ENCODE measurements around the gene RPL36AL. TPM values are rescaled to one million over a fixed set of nuclear protein-coding genes. Genes with fewer than 3 reads are reported as not detected.
A peak's percentile ranks its signal among the peaks of the same experiment; 100 is the strongest.

RPL36AL gene
- total RNA-seq, 1 experiment from 2014 or later, result 181 TPM

GRCh38 chr14:49598189-49598484, 22.3 kb downstream of the RPL36AL start:
- Mint-ChIP-seq H3K36me3 (ENCODE audit: insufficient read depth, unreplicated experiment) (peaks cover 27% of the 10 kb centered on the region), H3K27ac (ENCODE audit: unreplicated experiment) (peak overlapping the region; percentile 97), H3K9me3 (ENCODE audit: unreplicated experiment) (no peaks in the 10 kb centered on the region), H3K4me3 (ENCODE audit: unreplicated experiment) (peak overlapping the region; percentile 97), H3K4me1 (ENCODE audit: low read depth, unreplicated experiment) (peaks cover 25% of the 10 kb centered on the region), H3K27me3 (ENCODE audit: insufficient read depth, unreplicated experiment) (no peaks in the 10 kb centered on the region)
- no peak for TF ChIP-seq CTCF (IDR thresholded peaks at IDR 0.05; ENCODE audit: insufficient read depth in 1 of 2, low read depth in 1 of 2, low read length in 1 of 2, severe bottlenecking in 1 of 2, unreplicated experiment in 1 of 2)
- H3K9me3 ChIP-seq, result no peaks in the 10 kb centered on the region
- H3K4me1 ChIP-seq, result peaks cover 24% of the 10 kb centered on the region
- no TSS peak for BruUV-seq (replicated peaks)
- peak overlapping the region; percentile 78 for H3K4me3 ChIP-seq (ENCODE audit: low read depth, low read length)
- H3K36me3 ChIP-seq (ENCODE audit: control insufficient read depth, insufficient read depth, low read length), result no peaks in the 10 kb centered on the region
- no peaks in the 10 kb centered on the region for H3K27me3 ChIP-seq (replicated peaks; ENCODE audit: control insufficient read depth, insufficient read depth, low read length)
- ChIA-PET CTCF (interaction anchor here (1.0 kb wide), 1 partner anchor 137 kb away, joined by 3 read pairs; no protein-coding TSS in a partner anchor), POLR2A (interaction anchor here (1.0 to 1.8 kb wide), 3 partner anchors 12 to 22 kb away, joined by 4 to 12 read pairs (median 9); partner anchors contain the start of genes MGAT2, RPL36AL and RPS29)
- intact Hi-C loops (cut with micrococcal nuclease; ENCODE audit: unreplicated experiment), result loop anchor here (1.0 kb wide), 2 partner anchors 12 to 22 kb away; partner anchors contain the start of genes MGAT2, RPL36AL and RPS29
- DNase-seq, result no peak

GRCh38 chr14:49594347-49595091, 25.9 kb downstream of the RPL36AL start:
- DNase-seq, result peak; percentile 29 to 69
- no TSS peak for BruUV-seq (replicated peaks)
- ChIA-PET POLR2A (interaction anchor here (1.8 to 2.2 kb wide), 2 partner anchors 8 to 26 kb away, joined by 11 to 13 read pairs; partner anchors contain the start of genes MGAT2, RPL36AL and RPS29), CTCF (interaction anchor here (0.7 to 1.3 kb wide), 2 partner anchors 129 to 133 kb away, joined by 3 to 5 read pairs; no protein-coding TSS in a partner anchor)
- H3K4me3 Mint-ChIP-seq (ENCODE audit: unreplicated experiment), result no peak overlapping the region
- Histone ChIP-seq H3K27me3 (replicated peaks; ENCODE audit: control insufficient read depth, insufficient read depth, low read length) (no peaks in the 10 kb centered on the region), H3K9me3 (no peaks in the 10 kb centered on the region), H3K4me3 (ENCODE audit: low read depth, low read length) (no peak overlapping the region), H3K36me3 (ENCODE audit: control insufficient read depth, insufficient read depth, low read length) (no peaks in the 10 kb centered on the region), H3K4me1 (peaks cover 24% of the 10 kb centered on the region)
- no peaks in the 10 kb centered on the region for H3K9me3 Mint-ChIP-seq (ENCODE audit: unreplicated experiment)
- no peak for TF ChIP-seq CTCF (IDR thresholded peaks at IDR 0.05; ENCODE audit: insufficient read depth in 1 of 2, low read depth in 1 of 2, low read length in 1 of 2, severe bottlenecking in 1 of 2, unreplicated experiment in 1 of 2)
- H3K27ac Mint-ChIP-seq (ENCODE audit: unreplicated experiment), result no peak overlapping the region
- H3K4me1 Mint-ChIP-seq (ENCODE audit: low read depth, unreplicated experiment), result peaks cover 14% of the 10 kb centered on the region
- H3K27me3 Mint-ChIP-seq (ENCODE audit: insufficient read depth, unreplicated experiment), result no peaks in the 10 kb centered on the region
- intact Hi-C loops (cut with micrococcal nuclease; ENCODE audit: unreplicated experiment), result no loop called here
- peaks cover 18% of the 10 kb centered on the region for H3K36me3 Mint-ChIP-seq (ENCODE audit: insufficient read depth, unreplicated experiment)

GRCh38 chr14:49593016-49593415, 27.4 kb downstream of the RPL36AL start:
- Mint-ChIP-seq H3K36me3 (ENCODE audit: insufficient read depth, unreplicated experiment) (peaks cover 6% of the 10 kb centered on the region), H3K9me3 (ENCODE audit: unreplicated experiment) (no peaks in the 10 kb centered on the region), H3K27ac (ENCODE audit: unreplicated experiment) (no peak overlapping the region), H3K4me1 (ENCODE audit: low read depth, unreplicated experiment) (peaks cover 14% of the 10 kb centered on the region), H3K27me3 (ENCODE audit: insufficient read depth, unreplicated experiment) (no peaks in the 10 kb centered on the region), H3K4me3 (ENCODE audit: unreplicated experiment) (no peak overlapping the region)
- no peaks in the 10 kb centered on the region for H3K9me3 ChIP-seq
- DNase-seq, result no peak
- intact Hi-C loops (cut with micrococcal nuclease; ENCODE audit: unreplicated experiment), result no loop called here
- H3K4me1 ChIP-seq, result peaks cover 24% of the 10 kb centered on the region
- no peak for TF ChIP-seq CTCF (IDR thresholded peaks at IDR 0.05; ENCODE audit: insufficient read depth in 1 of 2, low read depth in 1 of 2, low read length in 1 of 2, severe bottlenecking in 1 of 2, unreplicated experiment in 1 of 2)
- POLR2A ChIA-PET, result no interaction called here
- H3K36me3 ChIP-seq (ENCODE audit: control insufficient read depth, insufficient read depth, low read length), result no peaks in the 10 kb centered on the region
- no peaks in the 10 kb centered on the region for H3K27me3 ChIP-seq (replicated peaks; ENCODE audit: control insufficient read depth, insufficient read depth, low read length)
- no peak overlapping the region for H3K4me3 ChIP-seq (ENCODE audit: low read depth, low read length)
- CTCF ChIA-PET, result no interaction called here
- BruUV-seq (replicated peaks), result no TSS peak
